ENCODE results near the gene EIF1AD.
"Not testable (repeated sequence)": the region's sequence is repeated elsewhere in the genome, so short reads cannot be mapped to it uniquely, and the experiment has no call there.

- TF ChIP-seq CTCF, POLR2A, POLR2AphosphoS5 (IDR thresholded peaks at IDR 0.05): not testable (repeated sequence)
Observed at GRCh38 chr11:66010036-66010435, 8.1 kb upstream of the EIF1AD start.

All from breast epithelium (tissue), 3 donors.